Activated naive CD4-positive, alpha-beta T cell treated with anti-CD3 and anti-CD28 coated beads for 36 hours (primary cell): ENCODE measurements around the gene PCBP3. TPM values are rescaled to one million over a fixed set of nuclear protein-coding genes. Genes with fewer than 3 reads are reported as not detected.

ENCODE experiments used
- CTCF ChIA-PET: fragments of 350-600 bp; sonication (Branson Sonifier 250); formaldehyde crosslinking; loops from one replicate; lab custom pipeline; 2021; ENCODE audit warnings: antibody characterized with exemption; lab: Charles Lee
- DNase-seq: peaks from one replicate; pipeline ENCODE4 v3.0.0-alpha.2; 2020
- H3K27ac Mint-ChIP-seq: one replicate; pipeline ENCODE4 v1.8.0; 2021; ENCODE audit warnings: mild to moderate bottlenecking, mixed read lengths
- H3K27me3 Mint-ChIP-seq: one replicate; pipeline ENCODE4 v1.8.0; 2021; ENCODE audit warnings: low read depth, mixed read lengths
- H3K36me3 Mint-ChIP-seq: one replicate; pipeline ENCODE4 v1.8.0; 2021; ENCODE audit warnings: low read depth, mixed read lengths
- H3K4me1 Mint-ChIP-seq: one replicate; pipeline ENCODE4 v1.8.0; 2021; ENCODE audit warnings: low read depth, mixed read lengths
- H3K4me3 Mint-ChIP-seq: one replicate; pipeline ENCODE4 v1.8.0; 2021; ENCODE audit warnings: mild to moderate bottlenecking, moderate library complexity, mixed read lengths
- H3K9me3 Mint-ChIP-seq: one replicate; pipeline ENCODE4 v1.8.0; 2021; ENCODE audit warnings: mixed read lengths
- intact Hi-C: fragments of 100-400 bp; cut with micrococcal nuclease; formaldehyde crosslinking; loops from one replicate; pipeline ENCODE4 v1.15.1; 2023
- total RNA-seq, 2 experiments: library from RNA; stranded (reverse); gene quantifications; one replicate each; pipeline ENCODE4 v1.2.3, GENCODE V29; 2021

The PCBP3 gene
- total RNA-seq, 2 experiments from 2014 or later, result 10.0 to 10.2 TPM

DNA sequence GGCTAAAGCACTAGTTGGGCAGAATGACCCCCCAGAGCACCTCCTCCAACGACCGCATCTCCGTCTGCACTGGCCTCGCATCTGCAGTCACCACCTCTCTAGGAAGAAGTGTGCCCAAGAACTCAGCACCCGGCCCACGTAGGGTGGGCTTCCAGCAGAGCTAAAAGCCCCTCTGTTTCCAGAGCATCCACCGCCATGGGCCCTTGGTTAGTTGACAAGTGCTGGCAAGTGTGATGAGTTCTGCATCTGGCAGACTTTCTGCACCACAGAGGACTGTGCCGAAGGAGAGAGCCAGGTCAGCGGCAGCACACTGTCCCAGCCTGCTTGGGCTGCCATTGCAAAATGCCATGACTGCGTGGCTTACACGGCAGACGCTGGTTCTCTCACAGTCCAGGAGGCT is 261.7 kb downstream of the PCBP3 start:
- Mint-ChIP-seq H3K9me3 (no peaks in the 10 kb centered on the region), H3K4me1 (no peaks in the 10 kb centered on the region), H3K27me3 (no peaks in the 10 kb centered on the region), H3K36me3 (no peaks in the 10 kb centered on the region), H3K27ac (no peak overlapping the region), H3K4me3 (no peak overlapping the region)
- DNase-seq, result no peak
- intact Hi-C loops, result no loop called here
- CTCF ChIA-PET, result interaction anchor here (1.3 kb wide), 1 partner anchor 18 kb away, joined by 3 read pairs; no protein-coding TSS in a partner anchor

DNA sequence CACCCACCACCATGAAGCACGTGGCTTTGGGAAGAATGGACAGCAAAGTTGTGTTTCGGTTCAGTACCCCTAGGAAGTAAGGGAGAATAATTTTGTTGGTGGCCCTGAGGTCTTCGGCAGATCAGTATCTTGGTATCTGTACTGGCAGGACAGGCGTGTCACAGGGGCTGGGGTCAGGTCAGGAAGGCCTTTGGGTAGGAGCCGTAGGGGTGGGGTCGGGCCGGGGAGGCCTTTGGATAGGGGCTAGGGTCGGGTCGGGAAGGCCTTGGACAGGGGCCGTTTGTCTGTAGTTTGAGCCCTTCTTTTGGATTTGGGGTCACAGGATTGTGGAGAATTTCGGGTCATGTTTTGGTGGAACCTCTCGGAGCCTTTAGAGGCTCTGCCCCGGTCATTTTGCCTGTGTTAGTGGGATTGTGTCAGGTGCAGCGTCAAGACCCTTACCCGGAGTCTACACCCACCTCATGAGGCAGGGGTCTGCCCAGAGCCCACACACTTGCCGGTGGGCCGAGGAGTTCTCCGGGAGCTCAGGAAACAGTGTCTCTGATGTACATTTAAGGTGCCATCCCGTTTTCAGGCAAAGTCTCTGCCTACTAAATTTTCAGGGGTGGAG is 262.8 kb downstream of the PCBP3 start:
- no peaks in the 10 kb centered on the region for H3K9me3 Mint-ChIP-seq
- intact Hi-C loops, result no loop called here
- DNase-seq, result no peak
- no peaks in the 10 kb centered on the region for H3K27me3 Mint-ChIP-seq
- H3K4me1 Mint-ChIP-seq, result no peaks in the 10 kb centered on the region
- H3K4me3 Mint-ChIP-seq, result no peak overlapping the region
- CTCF ChIA-PET, result no interaction called here
- no peak overlapping the region for H3K27ac Mint-ChIP-seq
- H3K36me3 Mint-ChIP-seq, result no peaks in the 10 kb centered on the region

DNA sequence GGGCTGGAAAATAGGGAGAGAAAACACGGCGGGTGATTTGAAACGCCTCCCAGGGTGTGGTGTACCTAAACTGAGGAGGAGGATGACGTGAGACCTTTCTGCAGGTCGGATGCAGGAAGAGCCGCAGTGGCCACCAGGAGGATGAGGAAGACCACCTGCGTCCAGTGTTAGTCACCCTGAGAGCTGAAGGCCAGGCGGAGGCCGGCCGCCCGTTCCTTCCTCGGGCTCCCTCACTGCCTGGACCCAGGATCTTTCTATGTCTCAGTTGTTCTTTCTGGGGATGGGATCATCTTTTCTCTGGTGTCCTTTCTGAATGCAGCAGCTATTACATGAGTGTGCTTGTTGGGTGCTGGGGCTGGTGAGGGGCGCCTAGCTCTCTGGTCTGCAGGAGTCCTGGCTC is 263.3 kb downstream of the PCBP3 start:
- Mint-ChIP-seq H3K4me1 (no peaks in the 10 kb centered on the region), H3K4me3 (no peak overlapping the region), H3K27ac (no peak overlapping the region), H3K9me3 (no peaks in the 10 kb centered on the region), H3K36me3 (no peaks in the 10 kb centered on the region), H3K27me3 (no peaks in the 10 kb centered on the region)
- intact Hi-C loops, result no loop called here
- no peak for DNase-seq
- CTCF ChIA-PET, result no interaction called here

DNA sequence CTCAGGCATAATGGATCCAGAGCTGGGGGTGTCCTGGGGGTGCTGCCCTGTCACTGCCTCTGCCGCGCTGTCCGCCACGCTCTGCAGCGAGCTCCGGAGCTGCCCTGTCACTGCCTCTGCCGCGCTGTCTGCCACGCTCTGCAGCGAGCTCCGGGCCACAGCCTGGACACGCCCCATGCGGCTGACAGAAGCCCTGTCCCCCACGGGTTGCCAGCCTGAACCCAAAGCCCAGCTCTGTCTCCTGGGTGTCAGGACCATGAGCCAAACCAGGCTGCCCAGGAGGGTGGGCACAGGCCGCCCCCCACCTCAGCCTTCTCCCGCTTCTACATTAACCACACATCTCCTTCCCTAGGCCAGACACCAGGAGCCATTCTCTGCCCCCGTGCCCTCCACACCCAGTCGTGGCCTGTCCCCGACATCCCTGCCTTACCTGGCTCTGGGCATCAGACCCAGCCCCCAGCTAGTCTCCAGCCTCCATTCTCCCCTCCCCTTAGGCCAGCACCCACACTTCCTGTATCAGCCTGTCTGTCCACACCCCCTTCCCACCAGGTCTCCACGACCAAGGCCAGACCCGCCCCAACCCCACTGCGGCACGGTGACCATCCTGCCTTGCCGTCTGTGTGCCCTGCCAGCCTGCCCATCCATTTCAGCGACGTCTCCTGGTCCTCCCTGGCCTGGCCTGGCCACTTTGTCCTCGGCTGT is 265.2 kb downstream of the PCBP3 start:
- no peak overlapping the region for H3K4me3 Mint-ChIP-seq
- no peaks in the 10 kb centered on the region for H3K36me3 Mint-ChIP-seq
- no peaks in the 10 kb centered on the region for H3K27me3 Mint-ChIP-seq
- H3K4me1 Mint-ChIP-seq, result no peaks in the 10 kb centered on the region
- H3K27ac Mint-ChIP-seq, result no peak overlapping the region
- H3K9me3 Mint-ChIP-seq, result no peaks in the 10 kb centered on the region
- DNase-seq, result no peak
- CTCF ChIA-PET, result no interaction called here
- intact Hi-C loops, result no loop called here

DNA sequence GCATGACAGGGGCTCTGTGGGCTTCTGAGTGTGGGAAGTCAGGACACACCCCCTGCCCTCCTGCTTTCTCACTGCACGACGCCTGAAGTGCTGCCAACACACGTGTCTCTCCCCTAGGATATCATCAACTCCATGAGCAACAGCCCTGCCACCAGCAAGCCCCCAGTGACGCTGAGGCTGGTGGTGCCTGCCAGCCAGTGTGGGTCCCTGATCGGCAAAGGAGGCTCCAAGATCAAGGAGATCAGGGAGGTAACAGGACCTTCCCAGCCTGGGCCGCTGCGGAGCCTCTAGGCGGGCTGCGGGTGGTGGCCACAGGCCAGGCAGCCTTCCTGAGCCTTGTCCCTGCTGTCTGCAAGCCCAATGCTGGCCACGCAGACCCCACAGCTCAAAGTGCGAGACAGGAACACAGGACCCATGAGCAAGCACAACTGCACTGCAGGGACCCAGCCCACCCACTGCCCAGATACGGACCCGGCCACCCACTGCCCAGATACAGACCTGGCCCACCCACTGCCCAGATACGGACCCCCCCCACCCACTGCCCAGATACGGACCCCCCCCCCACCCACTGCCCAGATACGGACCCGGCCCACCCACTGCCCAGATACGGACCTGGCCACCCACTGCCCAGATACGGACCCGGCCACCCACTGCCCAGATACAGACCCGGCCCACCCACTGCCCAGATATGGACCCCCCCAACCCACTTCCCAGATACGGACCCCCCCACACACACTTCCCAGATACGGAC is 265.9 kb downstream of the PCBP3 start:
- H3K9me3 Mint-ChIP-seq, result no peaks in the 10 kb centered on the region
- no peak overlapping the region for H3K27ac Mint-ChIP-seq
- intact Hi-C loops, result no loop called here
- H3K27me3 Mint-ChIP-seq, result no peaks in the 10 kb centered on the region
- no peaks in the 10 kb centered on the region for H3K4me1 Mint-ChIP-seq
- no peak overlapping the region for H3K4me3 Mint-ChIP-seq
- no peak for DNase-seq
- CTCF ChIA-PET, result no interaction called here
- no peaks in the 10 kb centered on the region for H3K36me3 Mint-ChIP-seq

DNA sequence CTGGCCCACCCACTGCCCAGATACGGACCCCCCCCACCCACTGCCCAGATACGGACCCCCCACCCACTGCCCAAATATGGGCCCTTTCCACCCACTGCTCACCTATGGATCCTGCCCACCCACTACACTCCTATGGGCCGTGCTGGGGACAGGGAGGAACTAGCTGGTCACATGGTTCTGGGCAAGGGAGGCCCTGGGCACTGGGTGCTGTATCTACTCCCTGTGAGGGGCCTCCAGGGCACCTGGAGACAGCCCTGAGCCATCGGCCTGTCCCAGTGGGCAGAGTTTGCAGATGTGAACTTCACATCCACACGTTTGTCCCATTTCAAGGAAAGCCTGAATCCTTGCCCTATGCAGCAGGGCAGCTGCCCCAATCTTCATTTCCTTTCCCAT is 266.6 kb downstream of the PCBP3 start:
- DNase-seq, result no peak
- intact Hi-C loops, result no loop called here
- CTCF ChIA-PET, result no interaction called here
- no peaks in the 10 kb centered on the region for H3K4me1 Mint-ChIP-seq
- no peak overlapping the region for H3K27ac Mint-ChIP-seq
- no peaks in the 10 kb centered on the region for H3K36me3 Mint-ChIP-seq
- no peaks in the 10 kb centered on the region for H3K27me3 Mint-ChIP-seq
- no peaks in the 10 kb centered on the region for H3K9me3 Mint-ChIP-seq
- no peak overlapping the region for H3K4me3 Mint-ChIP-seq

DNA sequence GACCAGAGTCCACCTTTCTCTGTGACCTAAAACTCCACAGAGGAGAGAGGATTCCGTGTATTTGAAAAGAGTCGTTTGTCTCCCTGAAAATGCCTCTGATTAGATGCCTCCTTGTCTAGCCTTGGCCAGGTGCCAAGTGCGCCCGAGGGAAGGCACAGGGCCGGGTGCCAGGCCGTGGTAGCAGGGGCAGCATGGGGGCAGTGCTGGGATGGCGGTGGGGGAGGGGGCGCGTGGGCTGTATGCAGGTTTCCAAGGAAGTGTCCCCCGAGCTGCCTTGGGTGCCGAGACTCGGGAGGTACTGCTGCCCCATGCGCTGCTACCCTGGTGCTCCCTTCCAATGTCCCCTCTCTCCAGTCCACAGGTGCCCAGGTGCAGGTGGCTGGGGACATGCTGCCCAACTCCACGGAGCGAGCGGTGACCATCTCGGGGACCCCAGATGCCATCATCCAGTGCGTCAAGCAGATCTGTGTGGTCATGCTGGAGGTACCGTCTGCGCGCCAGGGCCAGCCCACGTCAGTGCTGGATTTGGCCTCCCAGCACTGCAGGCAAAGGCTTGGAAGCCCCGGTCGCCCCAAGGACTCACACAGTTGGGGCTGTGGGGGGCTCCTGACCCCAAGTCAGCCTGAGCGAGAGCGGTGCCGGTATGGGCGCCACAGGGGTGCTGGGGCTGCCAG is 267.2 kb downstream of the PCBP3 start:
- Mint-ChIP-seq H3K27me3 (no peaks in the 10 kb centered on the region), H3K27ac (no peak overlapping the region), H3K9me3 (no peaks in the 10 kb centered on the region), H3K4me1 (peaks cover 2% of the 10 kb centered on the region), H3K36me3 (no peaks in the 10 kb centered on the region), H3K4me3 (no peak overlapping the region)
- no peak for DNase-seq
- intact Hi-C loops, result no loop called here
- CTCF ChIA-PET, result no interaction called here

DNA sequence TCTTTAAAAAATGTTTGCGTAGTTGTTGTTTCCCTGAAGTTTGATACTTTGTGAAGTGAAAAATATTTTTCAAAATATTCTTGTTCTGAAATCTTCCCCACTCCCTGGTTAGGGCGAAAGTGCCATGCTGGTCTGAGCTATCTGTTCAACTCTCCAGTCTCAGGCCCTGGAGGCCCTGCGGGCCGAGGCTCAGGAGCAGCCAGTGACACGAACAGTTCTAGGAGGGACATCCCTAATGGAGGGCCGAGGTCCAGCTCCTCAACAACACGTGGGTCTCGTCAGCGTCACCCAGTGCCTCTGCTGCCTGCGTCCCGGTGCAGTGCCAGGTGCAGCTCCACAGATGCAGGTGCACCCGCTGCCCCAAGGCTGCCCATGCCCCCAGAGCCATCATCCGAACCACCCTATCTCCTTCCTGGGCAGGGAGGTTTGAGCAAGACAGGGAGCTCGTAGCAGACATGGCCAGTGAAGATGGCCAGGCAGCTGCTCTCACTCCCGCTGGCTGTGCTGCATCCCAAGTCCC is 268.3 kb downstream of the PCBP3 start:
- H3K4me1 Mint-ChIP-seq, result peaks cover 8% of the 10 kb centered on the region
- H3K4me3 Mint-ChIP-seq, result no peak overlapping the region
- DNase-seq, result no peak
- no peaks in the 10 kb centered on the region for H3K9me3 Mint-ChIP-seq
- intact Hi-C loops, result no loop called here
- H3K27ac Mint-ChIP-seq, result no peak overlapping the region
- CTCF ChIA-PET, result interaction anchor here (0.8 to 1.0 kb wide), 3 partner anchors 11 to 24 kb away, joined by 3 to 6 read pairs (median 3); no protein-coding TSS in a partner anchor
- H3K27me3 Mint-ChIP-seq, result no peaks in the 10 kb centered on the region
- H3K36me3 Mint-ChIP-seq, result no peaks in the 10 kb centered on the region

DNA sequence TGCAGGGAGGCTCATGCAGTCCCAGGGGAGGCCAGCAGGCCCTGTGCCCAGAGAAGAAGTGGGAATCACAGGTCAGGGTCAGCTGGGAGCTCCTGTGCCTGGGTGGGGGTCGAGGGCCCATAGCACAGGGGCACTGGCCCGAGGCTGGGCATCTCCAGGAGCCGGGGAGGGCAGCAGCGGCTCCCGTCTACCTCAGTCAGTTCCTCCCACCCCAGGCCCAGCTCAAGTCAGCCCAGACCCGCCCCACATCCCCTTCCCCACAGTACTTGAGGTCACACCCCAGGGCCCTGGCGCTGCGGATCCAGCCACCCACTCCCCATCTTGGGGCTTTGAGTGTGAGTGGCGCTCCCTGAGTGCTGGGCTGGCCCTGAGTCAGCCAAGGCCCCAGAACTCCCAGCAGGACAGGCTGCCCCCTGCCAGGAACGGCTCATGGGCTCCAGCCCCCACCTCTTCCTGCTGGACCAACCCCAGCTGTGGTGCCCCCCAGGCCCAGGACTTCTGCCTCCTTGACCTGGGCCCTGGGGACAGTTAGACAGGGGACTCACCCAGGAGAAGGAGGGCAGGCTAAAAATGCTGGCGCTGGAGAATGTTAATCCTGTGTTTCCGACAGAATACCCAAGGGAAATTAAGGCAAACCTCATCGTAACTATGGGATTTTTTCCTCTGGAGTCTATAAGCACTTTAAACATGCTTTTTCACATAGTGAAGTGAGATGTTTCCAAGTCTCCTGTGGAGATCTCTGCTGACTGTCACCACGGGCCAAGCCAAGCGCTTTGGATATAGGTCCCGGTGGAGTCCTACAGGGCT is 269.3 kb downstream of the PCBP3 start:
- intact Hi-C loops, result no loop called here
- Mint-ChIP-seq H3K36me3 (no peaks in the 10 kb centered on the region), H3K27ac (no peak overlapping the region), H3K9me3 (no peaks in the 10 kb centered on the region), H3K27me3 (no peaks in the 10 kb centered on the region), H3K4me3 (no peak overlapping the region), H3K4me1 (peaks cover 8% of the 10 kb centered on the region)
- CTCF ChIA-PET, result interaction anchor here (0.8 kb wide), 1 partner anchor 25 kb away, joined by 3 read pairs; no protein-coding TSS in a partner anchor
- no peak for DNase-seq

DNA sequence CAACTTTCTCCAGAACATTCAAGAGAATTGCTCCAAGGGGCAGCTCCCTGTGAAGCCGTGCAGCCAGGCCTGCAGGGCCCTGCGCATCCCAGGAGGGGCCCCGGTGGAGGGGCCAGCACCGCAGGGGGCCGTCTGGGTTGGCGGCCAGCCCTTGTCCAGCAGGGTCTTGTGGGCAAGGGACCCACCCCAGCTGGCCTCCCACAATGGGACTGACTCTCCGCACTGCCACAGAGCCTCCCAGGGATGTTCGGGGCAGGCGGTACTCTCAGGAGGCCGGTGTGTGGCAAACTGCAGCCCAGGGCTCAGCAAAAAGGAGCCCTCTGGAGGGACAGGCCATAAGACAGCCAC is 269.9 kb downstream of the PCBP3 start:
- H3K4me1 Mint-ChIP-seq, result peaks cover 8% of the 10 kb centered on the region
- intact Hi-C loops, result no loop called here
- CTCF ChIA-PET, result no interaction called here

DNA sequence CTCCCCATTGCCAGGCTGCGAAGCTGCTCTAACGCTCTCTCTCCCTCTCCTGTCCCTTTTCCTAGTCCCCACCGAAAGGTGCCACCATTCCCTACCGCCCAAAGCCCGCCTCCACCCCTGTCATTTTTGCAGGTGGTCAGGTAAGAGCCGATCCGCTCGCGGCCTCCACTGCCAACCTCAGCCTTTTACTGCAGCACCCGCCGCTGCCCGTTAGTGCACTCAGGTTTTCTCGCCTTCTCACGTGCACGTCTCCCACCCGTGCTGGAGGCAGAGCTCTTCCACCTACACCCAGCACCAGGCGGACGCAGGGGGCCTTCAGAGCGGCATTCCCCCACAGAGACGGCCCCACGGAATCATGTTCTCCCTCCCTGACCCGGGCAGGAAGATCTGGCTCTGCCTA is 270.4 kb downstream of the PCBP3 start:
- intact Hi-C loops, result no loop called here
- H3K27ac Mint-ChIP-seq, result no peak overlapping the region
- H3K36me3 Mint-ChIP-seq, result no peaks in the 10 kb centered on the region
- no peaks in the 10 kb centered on the region for H3K27me3 Mint-ChIP-seq
- no peak for DNase-seq
- CTCF ChIA-PET, result no interaction called here
- H3K4me1 Mint-ChIP-seq, result peaks cover 8% of the 10 kb centered on the region
- no peaks in the 10 kb centered on the region for H3K9me3 Mint-ChIP-seq
- no peak overlapping the region for H3K4me3 Mint-ChIP-seq

More for the DNA sequence above, 269.9 kb downstream of the PCBP3 start:
- Mint-ChIP-seq H3K4me3 (no peak overlapping the region), H3K27ac (no peak overlapping the region), H3K9me3 (no peaks in the 10 kb centered on the region), H3K27me3 (no peaks in the 10 kb centered on the region), H3K36me3 (no peaks in the 10 kb centered on the region)
- no peak for DNase-seq
